Measurements from ENCODE around the gene ZXDC.
A peak's percentile ranks its signal among the peaks of the same experiment; 100 is the strongest.

ZXDC gene, protein sequence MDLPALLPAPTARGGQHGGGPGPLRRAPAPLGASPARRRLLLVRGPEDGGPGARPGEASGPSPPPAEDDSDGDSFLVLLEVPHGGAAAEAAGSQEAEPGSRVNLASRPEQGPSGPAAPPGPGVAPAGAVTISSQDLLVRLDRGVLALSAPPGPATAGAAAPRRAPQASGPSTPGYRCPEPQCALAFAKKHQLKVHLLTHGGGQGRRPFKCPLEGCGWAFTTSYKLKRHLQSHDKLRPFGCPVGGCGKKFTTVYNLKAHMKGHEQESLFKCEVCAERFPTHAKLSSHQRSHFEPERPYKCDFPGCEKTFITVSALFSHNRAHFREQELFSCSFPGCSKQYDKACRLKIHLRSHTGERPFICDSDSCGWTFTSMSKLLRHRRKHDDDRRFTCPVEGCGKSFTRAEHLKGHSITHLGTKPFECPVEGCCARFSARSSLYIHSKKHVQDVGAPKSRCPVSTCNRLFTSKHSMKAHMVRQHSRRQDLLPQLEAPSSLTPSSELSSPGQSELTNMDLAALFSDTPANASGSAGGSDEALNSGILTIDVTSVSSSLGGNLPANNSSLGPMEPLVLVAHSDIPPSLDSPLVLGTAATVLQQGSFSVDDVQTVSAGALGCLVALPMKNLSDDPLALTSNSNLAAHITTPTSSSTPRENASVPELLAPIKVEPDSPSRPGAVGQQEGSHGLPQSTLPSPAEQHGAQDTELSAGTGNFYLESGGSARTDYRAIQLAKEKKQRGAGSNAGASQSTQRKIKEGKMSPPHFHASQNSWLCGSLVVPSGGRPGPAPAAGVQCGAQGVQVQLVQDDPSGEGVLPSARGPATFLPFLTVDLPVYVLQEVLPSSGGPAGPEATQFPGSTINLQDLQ

GRCh38 chr3:126475413-126476114, at the start of gene ZXDC:
Gene ZXDC, minus strand, starts transcription at chr3:126475891. Its CDS starts 26 bp downstream, at chr3:126475865.
- peak; percentile 92 for DNase-seq

GRCh38 chr3:126525091-126525852, 49.6 kb upstream of the ZXDC start:
- DNase-seq: no peak

GRCh38 chr3:126524429-126524988, 48.8 kb upstream of the ZXDC start:
- peak; percentile 26 for DNase-seq

- DNase-seq: peak; percentile 49
Measured at GRCh38 chr3:126523745-126524428, 48.2 kb upstream of the ZXDC start, which contains the start of gene CHST13. Gene CHST13, plus strand, starts transcription at chr3:126524155. Its CDS starts 178 bp downstream, at chr3:126524333.

DNA sequence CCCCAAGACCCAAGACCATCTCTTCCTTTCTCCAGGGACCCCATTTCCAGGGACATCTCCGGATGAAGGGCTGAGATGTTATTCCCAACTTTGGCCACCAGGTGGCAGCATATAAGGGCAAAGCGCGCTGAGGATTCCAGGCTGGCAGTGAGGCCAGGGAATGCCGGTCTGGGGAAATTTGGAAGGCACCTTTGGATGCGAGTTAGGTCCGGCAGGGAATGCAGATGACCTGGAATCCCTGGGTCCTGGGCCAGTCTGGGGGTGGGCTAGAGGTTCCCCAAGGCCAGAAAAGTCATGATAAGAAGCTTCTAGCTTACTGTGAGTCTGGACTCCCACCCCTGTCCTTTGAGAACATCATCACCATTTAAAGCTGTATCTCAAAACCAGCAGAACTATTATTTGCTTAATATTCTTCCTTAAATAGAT, 46.7 kb upstream of the ZXDC start:
- peak; percentile 56 for DNase-seq

DNA sequence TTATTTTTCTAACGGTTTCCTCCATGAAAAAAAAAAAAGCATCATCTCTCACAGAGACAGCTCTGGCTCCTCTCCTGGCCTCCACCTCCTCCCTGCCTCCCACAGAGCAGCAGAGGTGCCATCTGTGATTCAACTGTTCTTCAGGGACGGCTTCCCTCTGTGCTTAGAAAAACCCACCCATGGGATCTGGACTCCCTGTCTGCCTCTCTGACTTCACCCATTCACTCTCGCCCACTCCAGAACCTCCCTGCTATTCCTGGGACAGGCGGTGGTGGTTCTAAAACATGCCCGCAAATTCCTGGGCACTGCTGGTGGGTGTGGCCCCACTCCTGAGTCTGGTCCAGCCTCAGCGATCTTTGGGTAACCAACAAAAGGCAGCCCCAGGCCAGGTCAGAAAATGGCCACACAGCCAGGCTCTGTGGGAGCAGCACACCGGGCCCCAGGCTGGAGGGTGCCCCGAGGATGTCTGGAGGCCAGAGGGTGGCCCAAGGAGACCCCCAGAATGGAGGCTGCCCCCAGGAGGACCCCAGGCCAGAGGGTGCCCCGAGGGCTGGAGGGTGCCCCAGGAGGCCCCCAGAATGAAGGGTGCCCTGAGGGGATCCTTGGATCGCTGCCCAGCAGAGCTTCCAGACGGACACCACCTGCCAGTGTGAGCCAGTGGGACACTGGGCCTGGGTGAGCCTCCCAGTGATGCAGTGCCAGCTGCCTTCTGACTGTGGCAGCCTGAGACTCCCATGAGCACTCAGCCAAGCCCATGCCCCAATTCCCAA, 45.6 kb upstream of the ZXDC start:
- no peak for DNase-seq

DNA sequence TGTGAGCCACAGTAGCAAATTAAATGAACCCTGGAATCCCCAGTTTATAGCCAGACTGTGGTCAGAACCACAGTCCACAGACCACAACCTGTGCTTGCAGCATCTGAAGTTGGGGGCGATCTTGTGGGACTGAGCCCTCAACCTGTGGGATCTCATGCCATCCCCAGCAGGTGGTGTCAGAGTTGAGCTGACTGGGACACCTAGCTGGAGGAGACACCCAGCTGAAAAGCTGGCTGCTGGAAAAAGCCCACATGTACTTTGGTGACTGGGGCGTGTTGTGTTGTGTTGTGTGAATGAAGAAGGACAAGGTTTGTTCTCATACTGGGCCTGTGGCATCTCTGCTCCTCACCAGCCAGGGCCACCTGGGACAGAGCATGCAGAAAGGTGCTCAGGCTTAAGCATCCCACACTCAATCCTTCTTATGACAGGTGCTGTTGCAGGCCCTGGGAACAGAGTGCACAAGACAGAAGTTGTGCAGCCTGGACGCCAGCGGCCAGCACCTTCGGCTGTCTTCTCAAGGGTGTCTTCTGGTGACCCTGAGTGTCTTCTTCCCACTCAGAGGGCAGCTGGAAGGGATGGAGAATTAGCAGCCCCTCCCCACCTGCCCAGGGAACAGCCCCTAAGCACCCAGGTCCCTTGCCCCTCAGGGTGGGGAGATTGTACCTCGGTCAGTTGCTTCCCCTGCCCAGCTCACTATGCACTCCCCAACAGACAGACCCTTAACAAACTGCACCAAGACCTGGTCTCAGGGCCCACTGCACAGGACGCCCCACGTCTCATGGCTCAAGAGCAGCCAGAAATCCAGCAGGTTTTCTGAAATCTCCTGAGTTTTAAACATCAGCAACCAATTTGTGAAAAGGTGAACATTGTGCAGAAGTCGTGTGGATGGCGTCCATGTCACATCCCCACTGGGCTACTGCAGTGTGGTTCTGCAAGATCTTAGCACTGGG, 44.1 kb upstream of the ZXDC start:
- no peak for DNase-seq

- DNase-seq: no peak
Measured at GRCh38 chr3:126518779-126519177, 43.1 kb upstream of the ZXDC start.

DNA sequence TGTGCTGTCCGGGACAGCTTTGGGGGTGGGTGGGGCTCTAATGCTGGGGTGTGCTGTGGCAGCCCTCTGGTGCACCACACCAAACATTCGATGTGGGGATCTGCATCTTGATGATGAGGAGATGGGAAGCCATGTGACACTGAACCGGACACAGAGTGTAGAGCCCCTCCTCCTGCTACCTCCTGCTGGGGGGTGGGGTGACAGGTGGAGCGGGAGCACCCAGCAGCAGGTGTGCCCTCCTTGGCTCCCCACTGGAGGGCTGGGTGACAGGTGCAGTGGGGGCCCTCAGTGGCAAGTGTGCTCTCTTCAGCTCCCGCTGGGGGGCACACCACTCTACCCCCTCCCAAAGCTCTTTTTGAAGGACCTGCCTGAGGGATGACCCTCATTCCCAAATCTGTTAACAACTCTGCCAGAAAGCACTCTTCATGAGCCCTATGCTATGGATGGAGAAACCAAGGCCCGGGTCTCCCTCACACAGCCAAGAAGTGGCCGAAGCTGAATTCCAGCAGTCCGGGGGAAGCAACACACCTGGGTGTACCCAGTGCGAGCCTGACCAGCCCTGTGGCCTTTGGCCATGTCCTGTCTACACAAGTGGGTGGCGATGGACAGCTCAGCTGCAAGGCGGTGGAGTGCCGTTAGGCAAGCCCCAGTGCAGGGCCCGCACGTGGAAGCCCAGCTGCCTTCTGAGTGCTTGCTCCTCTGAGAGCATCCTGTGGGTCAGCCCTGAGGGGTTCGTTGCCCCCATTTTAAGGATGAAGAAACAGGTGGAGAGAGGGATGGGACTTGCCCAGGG, 42.5 kb upstream of the ZXDC start:
- DNase-seq: no peak

DNA sequence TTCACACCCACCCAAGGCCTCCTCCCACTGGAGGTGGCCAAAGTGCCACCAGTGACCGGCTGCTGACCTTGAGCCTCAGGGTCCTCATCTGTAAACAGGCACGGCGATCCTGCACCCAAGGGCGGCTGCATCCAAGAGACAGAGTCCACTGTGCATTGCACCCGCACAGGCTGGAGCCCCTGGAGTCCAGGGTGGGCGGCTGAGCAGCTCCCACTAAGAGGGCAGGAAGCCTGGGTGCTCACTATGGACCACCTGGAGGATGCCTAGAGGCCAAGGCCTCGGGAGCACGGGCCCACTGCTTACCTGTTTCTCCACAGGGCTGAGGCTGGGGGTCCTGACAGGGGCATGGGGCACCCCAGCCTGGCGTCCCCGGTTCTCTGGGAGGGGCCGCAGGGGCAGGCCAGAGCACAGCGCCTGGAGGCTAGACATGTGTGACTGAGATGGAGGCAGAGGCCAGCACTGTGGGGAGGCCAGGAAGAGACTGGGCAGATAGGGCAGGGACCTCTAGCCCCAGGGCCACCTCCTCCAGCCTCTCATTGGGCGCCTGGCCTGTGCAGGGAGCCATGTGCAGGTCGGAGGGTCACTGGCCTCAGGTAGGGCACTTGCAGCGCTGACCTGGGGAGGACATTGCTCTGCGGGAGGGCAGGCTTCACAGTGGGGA, 41.7 kb upstream of the ZXDC start, which contains the start of gene UROC1:
Gene UROC1, minus strand, starts transcription at position 483 of the 661 bp plus-strand sequence. Its CDS starts 54 bp downstream, at position 429.
- no peak for DNase-seq

GRCh38 chr3:126516936-126517290, 41.2 kb upstream of the ZXDC start:
- no peak for DNase-seq

DNA sequence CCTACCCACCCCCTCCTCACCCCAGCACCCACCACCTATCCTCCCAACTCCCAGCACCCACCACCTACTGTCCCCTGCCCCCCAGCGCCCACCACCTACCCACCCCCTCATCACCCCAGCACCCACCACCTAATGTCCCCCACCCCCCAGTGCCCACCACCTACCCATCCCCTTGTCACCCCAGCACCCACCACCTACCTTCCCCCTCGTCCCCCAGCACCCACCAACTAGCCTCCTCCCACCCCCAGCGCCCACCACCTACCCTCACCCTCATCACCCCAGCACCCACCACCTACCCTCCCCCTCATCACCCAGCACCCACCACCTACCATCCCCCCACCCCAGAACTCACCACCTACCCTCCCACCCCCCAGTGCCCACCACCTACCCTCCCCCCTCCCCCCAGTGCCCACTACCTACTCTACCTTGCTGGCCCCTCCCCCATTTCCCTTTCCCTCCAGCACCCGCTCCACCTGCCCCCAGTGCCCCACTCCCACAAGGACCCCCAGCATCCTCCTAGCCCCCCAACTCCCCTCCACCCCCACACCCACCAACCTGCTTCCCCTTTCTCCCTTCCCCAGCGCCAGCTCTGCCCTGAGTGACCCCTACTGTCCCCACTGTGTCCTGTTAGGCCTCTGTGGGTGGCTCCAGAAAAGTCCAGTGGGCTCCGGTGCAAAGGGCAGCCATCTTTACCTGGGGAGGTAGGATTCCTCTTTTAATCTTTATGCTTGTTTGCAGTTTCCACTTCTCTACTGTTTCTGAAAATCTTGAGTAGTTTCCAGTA, 40.7 kb upstream of the ZXDC start:
- no peak for DNase-seq

DNA sequence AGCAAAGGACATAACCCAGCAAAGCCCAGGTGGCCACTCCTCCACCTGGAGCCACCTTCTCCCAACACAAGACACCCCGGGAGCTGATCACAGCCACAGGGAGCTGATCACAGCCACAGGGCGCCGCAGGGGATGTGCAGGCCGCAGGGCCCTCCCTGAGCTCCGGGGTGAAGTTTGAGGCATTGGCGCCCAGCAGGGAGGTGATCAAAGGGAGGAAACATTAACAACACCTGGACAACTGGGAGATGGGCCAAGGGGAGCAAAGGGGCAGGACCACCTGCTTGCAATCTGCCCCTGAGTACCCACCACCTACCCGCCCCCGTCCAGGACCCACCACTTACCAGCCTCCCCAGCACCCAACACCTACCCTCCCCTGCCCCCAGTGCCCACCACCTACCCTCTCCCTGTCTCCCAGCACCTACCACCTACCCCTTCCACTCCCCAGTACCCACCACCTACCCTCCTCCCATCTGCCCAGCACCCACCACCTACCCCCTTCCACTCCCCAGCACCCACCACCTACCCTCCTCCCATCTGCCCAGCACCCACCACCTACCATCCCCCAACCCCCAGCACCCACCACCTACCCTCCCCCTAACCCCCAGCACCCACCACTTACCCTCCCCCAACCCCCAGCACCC, 39.5 kb upstream of the ZXDC start:
- DNase-seq: no peak

GRCh38 chr3:126514161-126514560, 38.5 kb upstream of the ZXDC start:
- no peak for DNase-seq

GRCh38 chr3:126512916-126513650, 37.4 kb upstream of the ZXDC start:
- DNase-seq: no peak

- no peak for DNase-seq
Measured at GRCh38 chr3:126512026-126512425, 36.3 kb upstream of the ZXDC start.

Data from hematopoietic multipotent progenitor cell treated with erythropoietin and hydrocortisone succinate and interleukin-3 and kit ligand, for 8 days (in vitro differentiated cells).